Activated T-cell treated with anti-CD3 and anti-CD28 coated beads, Interleukin-2, amount 50 U/mL, for 72 hours (primary cell): ENCODE data around the gene RPUSD2. TPM values are rescaled to one million over a fixed set of nuclear protein-coding genes. Genes with fewer than 3 reads are reported as not detected.

Experiments
- ATAC-seq, 2 donors: fragments of 150-1000 bp; cut with Tn5 transposase; replicated peaks in 1 of 2; 2 replicates each; pipeline ENCODE4 v1.10.0; 2021; ENCODE audit warnings: moderate library complexity in 2 of 2, mild to moderate bottlenecking in 1 of 2
- DNase-seq, 2 donors: peaks; one replicate each; pipeline ENCODE4 v3.0.0; 2021 to 2022; ENCODE audit warnings: mixed read lengths in 1 of 2
- H3K27ac Mint-ChIP-seq: one replicate; pipeline ENCODE4 v1.8.0; 2022; ENCODE audit warnings: mild to moderate bottlenecking, moderate library complexity, mixed read lengths
- H3K27me3 Mint-ChIP-seq: one replicate; pipeline ENCODE4 v1.8.0; 2022; ENCODE audit warnings: low read depth, mixed read lengths
- H3K36me3 Mint-ChIP-seq, 2 donors: one replicate each; pipeline ENCODE4 v1.8.0; 2022; ENCODE audit warnings: mixed read lengths in 2 of 2, mild to moderate bottlenecking in 1 of 2; ENCODE audit not compliant: insufficient read depth in 2 of 2
- H3K4me1 Mint-ChIP-seq: one replicate; pipeline ENCODE4 v1.8.0; 2022; ENCODE audit warnings: low read depth, mixed read lengths
- H3K4me3 Mint-ChIP-seq, 2 donors: one replicate each; pipeline ENCODE4 v1.8.0; 2022; ENCODE audit warnings: mild to moderate bottlenecking in 2 of 2, mixed read lengths in 2 of 2, moderate library complexity in 2 of 2
- H3K9me3 Mint-ChIP-seq, 2 donors: one replicate each; pipeline ENCODE4 v1.8.0; 2022; ENCODE audit warnings: mixed read lengths in 2 of 2
- total RNA-seq, 2 donors: library from RNA; stranded (reverse); gene quantifications; one replicate each; pipeline ENCODE4 v1.2.3, GENCODE V29; 2022

The RPUSD2 gene
- 10 to 100 TPM; 11.3 to 12.9 TPM for total RNA-seq

- peaks cover 6% of the 10 kb centered on the region for H3K27me3 Mint-ChIP-seq
- H3K9me3 Mint-ChIP-seq, result no peaks in the 10 kb centered on the region
- H3K36me3 Mint-ChIP-seq, result peaks cover 0 to 6% of the 10 kb centered on the region in 2 donors
- ATAC-seq (peak; percentile 73 to 74), DNase-seq (peak; percentile 93 to 95)
- peak within 1 kb of the TSS; percentile 92 for H3K27ac Mint-ChIP-seq
- peak within 1 kb of the TSS; percentile 88 to 98 for H3K4me3 Mint-ChIP-seq
- peaks cover 54% of the 10 kb centered on the region for H3K4me1 Mint-ChIP-seq
These were observed at the start of gene RPUSD2 for GRCh38 chr15:40569129-40569953. TSS of gene RPUSD2 (plus strand) at chr15:40569299. CDS start at chr15:40569338, 39 bp downstream.

GRCh38 chr15:40523611-40524010, 45.5 kb upstream of the RPUSD2 start:
- ATAC-seq (no peak), DNase-seq (no peak)
- Mint-ChIP-seq H3K27me3 (no peaks in the 10 kb centered on the region), H3K27ac (no peak overlapping the region), H3K9me3 (no peaks in the 10 kb centered on the region), H3K4me1 (peaks cover 6% of the 10 kb centered on the region), H3K4me3 (no peak overlapping the region), H3K36me3 (no peaks in the 10 kb centered on the region)

- no peaks in the 10 kb centered on the region for H3K36me3 Mint-ChIP-seq
- no peaks in the 10 kb centered on the region for H3K9me3 Mint-ChIP-seq
- ATAC-seq (no peak), DNase-seq (no peak)
- H3K4me3 Mint-ChIP-seq, result no peak overlapping the region
- no peaks in the 10 kb centered on the region for H3K27me3 Mint-ChIP-seq
- no peaks in the 10 kb centered on the region for H3K4me1 Mint-ChIP-seq
- no peak overlapping the region for H3K27ac Mint-ChIP-seq
These were observed 43.2 kb upstream of the RPUSD2 start for GRCh38 chr15:40525855-40526254.

- no peak overlapping the region for H3K4me3 Mint-ChIP-seq
- H3K27ac Mint-ChIP-seq, result no peak overlapping the region
- DNase-seq (no peak), ATAC-seq (no peak)
- no peaks in the 10 kb centered on the region for H3K36me3 Mint-ChIP-seq
- no peaks in the 10 kb centered on the region for H3K4me1 Mint-ChIP-seq
- H3K27me3 Mint-ChIP-seq, result no peaks in the 10 kb centered on the region
- H3K9me3 Mint-ChIP-seq, result no peaks in the 10 kb centered on the region
These were observed 40.3 kb upstream of the RPUSD2 start for GRCh38 chr15:40528801-40529200.

- H3K36me3 Mint-ChIP-seq, result no peaks in the 10 kb centered on the region
- no peaks in the 10 kb centered on the region for H3K4me1 Mint-ChIP-seq
- H3K27ac Mint-ChIP-seq, result no peak overlapping the region
- H3K4me3 Mint-ChIP-seq, result no peak overlapping the region
- no peak for ATAC-seq
- DNase-seq, result no peak
- H3K27me3 Mint-ChIP-seq, result no peaks in the 10 kb centered on the region
- H3K9me3 Mint-ChIP-seq, result no peaks in the 10 kb centered on the region
These were observed 35.2 kb upstream of the RPUSD2 start for GRCh38 chr15:40533763-40534364.

GRCh38 chr15:40534371-40534770, 34.7 kb upstream of the RPUSD2 start:
- DNase-seq (no peak), ATAC-seq (no peak)
- no peaks in the 10 kb centered on the region for H3K36me3 Mint-ChIP-seq
- H3K9me3 Mint-ChIP-seq, result no peaks in the 10 kb centered on the region
- no peak overlapping the region for H3K4me3 Mint-ChIP-seq
- H3K4me1 Mint-ChIP-seq, result no peaks in the 10 kb centered on the region
- no peak overlapping the region for H3K27ac Mint-ChIP-seq
- no peaks in the 10 kb centered on the region for H3K27me3 Mint-ChIP-seq

- no peaks in the 10 kb centered on the region for H3K4me1 Mint-ChIP-seq
- no peak for ATAC-seq
- no peak overlapping the region for H3K27ac Mint-ChIP-seq
- no peaks in the 10 kb centered on the region for H3K27me3 Mint-ChIP-seq
- H3K36me3 Mint-ChIP-seq, result no peaks in the 10 kb centered on the region
- no peak overlapping the region for H3K4me3 Mint-ChIP-seq
- DNase-seq, result no peak
- H3K9me3 Mint-ChIP-seq, result no peaks in the 10 kb centered on the region
These were observed 32.6 kb upstream of the RPUSD2 start for GRCh38 chr15:40536501-40536900.

GRCh38 chr15:40538976-40539375, 30.1 kb upstream of the RPUSD2 start:
- Mint-ChIP-seq H3K27me3 (no peaks in the 10 kb centered on the region), H3K27ac (no peak overlapping the region), H3K9me3 (no peaks in the 10 kb centered on the region), H3K4me1 (peaks cover 3% of the 10 kb centered on the region), H3K4me3 (no peak overlapping the region), H3K36me3 (no peaks in the 10 kb centered on the region)
- no peak for ATAC-seq
- no peak for DNase-seq

- DNase-seq (no peak), ATAC-seq (no peak)
- Mint-ChIP-seq H3K36me3 (peaks cover 2 to 4% of the 10 kb centered on the region in 2 donors), H3K4me1 (peaks cover 4% of the 10 kb centered on the region), H3K9me3 (no peaks in the 10 kb centered on the region), H3K4me3 (no peak overlapping the region), H3K27me3 (no peaks in the 10 kb centered on the region), H3K27ac (no peak overlapping the region)
These were observed 26.0 kb upstream of the RPUSD2 start for GRCh38 chr15:40543082-40543481.

- no peak overlapping the region for H3K4me3 Mint-ChIP-seq
- ATAC-seq (no peak), DNase-seq (no peak)
- peaks cover 2 to 4% of the 10 kb centered on the region in 2 donors for H3K36me3 Mint-ChIP-seq
- H3K4me1 Mint-ChIP-seq, result peaks cover 4% of the 10 kb centered on the region
- H3K27ac Mint-ChIP-seq, result no peak overlapping the region
- H3K27me3 Mint-ChIP-seq, result no peaks in the 10 kb centered on the region
- no peaks in the 10 kb centered on the region for H3K9me3 Mint-ChIP-seq
These were observed 25.3 kb upstream of the RPUSD2 start for GRCh38 chr15:40543631-40544294.

- Mint-ChIP-seq H3K36me3 (peaks cover 2 to 8% of the 10 kb centered on the region in 2 donors), H3K27me3 (no peaks in the 10 kb centered on the region), H3K4me3 (no peak overlapping the region), H3K27ac (no peak overlapping the region), H3K9me3 (no peaks in the 10 kb centered on the region), H3K4me1 (peaks cover 4% of the 10 kb centered on the region)
- DNase-seq, result no peak
- ATAC-seq, result no peak
These were observed 23.6 kb upstream of the RPUSD2 start for GRCh38 chr15:40545457-40545856.

- DNase-seq (no peak), ATAC-seq (no peak)
- Mint-ChIP-seq H3K27ac (no peak overlapping the region), H3K4me3 (no peak overlapping the region), H3K36me3 (peaks cover 2 to 9% of the 10 kb centered on the region in 2 donors), H3K9me3 (no peaks in the 10 kb centered on the region), H3K4me1 (peaks cover 4% of the 10 kb centered on the region), H3K27me3 (no peaks in the 10 kb centered on the region)
These were observed 20.5 kb upstream of the RPUSD2 start for GRCh38 chr15:40548610-40549009.

- DNase-seq (no peak), ATAC-seq (no peak)
- H3K4me3 Mint-ChIP-seq, result no peak overlapping the region
- peaks cover 2 to 9% of the 10 kb centered on the region in 2 donors for H3K36me3 Mint-ChIP-seq
- no peaks in the 10 kb centered on the region for H3K27me3 Mint-ChIP-seq
- no peaks in the 10 kb centered on the region for H3K4me1 Mint-ChIP-seq
- H3K27ac Mint-ChIP-seq, result no peak overlapping the region
- H3K9me3 Mint-ChIP-seq, result no peaks in the 10 kb centered on the region
These were observed 19.2 kb upstream of the RPUSD2 start for GRCh38 chr15:40549894-40550293.
